Raji (cell line): Measurements from ENCODE around the gene SULT4A1.
A peak's percentile ranks its signal among the peaks of the same experiment; 100 is the strongest.

Source experiments
- POLR2A ChIP-seq: IDR thresholded peaks from 2 replicates; pipeline ENCODE4 v1.6.1; 2011; ENCODE audit warnings: low read depth, low read length, control low read depth; ENCODE audit not compliant: insufficient read depth

Gene SULT4A1

GRCh38 chr22:43820651-43821305, 41.5 kb downstream of the SULT4A1 start:
- no peak for TF ChIP-seq POLR2A

GRCh38 chr22:43819931-43820640, 42.2 kb downstream of the SULT4A1 start:
- no peak for TF ChIP-seq POLR2A

- TF ChIP-seq POLR2A, result no peak
Observed at GRCh38 chr22:43819421-43819921, 42.8 kb downstream of the SULT4A1 start.

- no peak for TF ChIP-seq POLR2A
Observed at GRCh38 chr22:43818981-43819380, 43.3 kb downstream of the SULT4A1 start.

GRCh38 chr22:43817402-43817801, 44.9 kb downstream of the SULT4A1 start:
- TF ChIP-seq POLR2A, result no peak

- TF ChIP-seq POLR2A, result no peak
Observed at GRCh38 chr22:43814264-43814663, 48.0 kb downstream of the SULT4A1 start.

- TF ChIP-seq POLR2A, result no peak
Observed at GRCh38 chr22:43812890-43813289, 49.4 kb downstream of the SULT4A1 start.

- TF ChIP-seq POLR2A, result peak; percentile 71
Observed at GRCh38 chr22:43812149-43812842, 50.0 kb downstream of the SULT4A1 start, which contains the start of gene EFCAB6. Gene EFCAB6, minus strand, starts transcription at chr22:43812305. Its CDS starts 29,987 bp downstream, at chr22:43782318.

- TF ChIP-seq POLR2A, result no peak
Observed at GRCh38 chr22:43811777-43812148, 50.5 kb downstream of the SULT4A1 start.

GRCh38 chr22:43802897-43803495, 59.3 kb downstream of the SULT4A1 start:
- no peak for TF ChIP-seq POLR2A

GRCh38 chr22:43800970-43801369, 61.3 kb downstream of the SULT4A1 start:
- TF ChIP-seq POLR2A, result no peak

GRCh38 chr22:43798492-43798891, 63.8 kb downstream of the SULT4A1 start:
- TF ChIP-seq POLR2A, result no peak

GRCh38 chr22:43796567-43796966, 65.7 kb downstream of the SULT4A1 start:
- no peak for TF ChIP-seq POLR2A

GRCh38 chr22:43795320-43795719, 67.0 kb downstream of the SULT4A1 start:
- no peak for TF ChIP-seq POLR2A

- TF ChIP-seq POLR2A, result no peak
Observed at GRCh38 chr22:43792905-43793304, 69.4 kb downstream of the SULT4A1 start.
